ENCODE data around the gene LRP11.

Gene LRP11

DNA sequence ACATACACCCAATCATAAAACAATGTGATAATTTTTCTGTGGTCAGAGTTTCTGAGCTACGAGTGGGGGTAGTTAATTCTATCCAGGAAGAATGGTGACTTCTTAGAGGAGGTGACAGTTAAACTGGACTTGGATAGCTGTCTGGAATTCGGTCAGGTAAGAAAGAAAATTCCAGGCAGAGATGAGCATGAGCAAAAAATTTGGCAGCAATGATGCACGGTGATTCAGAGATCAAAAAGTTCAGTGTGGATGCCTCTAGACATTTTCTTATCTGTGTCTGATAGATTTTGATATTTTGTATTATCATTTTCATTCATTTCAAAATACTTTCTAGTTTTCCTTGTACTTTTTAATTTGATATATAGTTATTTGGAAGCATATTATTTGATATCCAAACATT, 21.7 kb upstream of the LRP11 start:
- Histone ChIP-seq H3K9ac (ENCODE audit: low read length) (no peak overlapping the region), H3K9me3 (ENCODE audit: control insufficient read depth, insufficient read depth, low read depth, low read length) (no peaks in the 10 kb centered on the region), H3K36me3 (ENCODE audit: control insufficient read depth, insufficient read depth, low read length) (no peaks in the 10 kb centered on the region), H3K4me3 (ENCODE audit: low read depth, low read length) (no peak overlapping the region), H3K27ac (ENCODE audit: low read depth, low read length) (no peak overlapping the region), H3K4me1 (ENCODE audit: control insufficient read depth, insufficient read depth, low read length) (no peaks in the 10 kb centered on the region), H3K27me3 (ENCODE audit: control insufficient read depth, insufficient read depth, low read length) (peaks cover 35% of the 10 kb centered on the region; the same call in 1 of the 2 replicates)

DNA sequence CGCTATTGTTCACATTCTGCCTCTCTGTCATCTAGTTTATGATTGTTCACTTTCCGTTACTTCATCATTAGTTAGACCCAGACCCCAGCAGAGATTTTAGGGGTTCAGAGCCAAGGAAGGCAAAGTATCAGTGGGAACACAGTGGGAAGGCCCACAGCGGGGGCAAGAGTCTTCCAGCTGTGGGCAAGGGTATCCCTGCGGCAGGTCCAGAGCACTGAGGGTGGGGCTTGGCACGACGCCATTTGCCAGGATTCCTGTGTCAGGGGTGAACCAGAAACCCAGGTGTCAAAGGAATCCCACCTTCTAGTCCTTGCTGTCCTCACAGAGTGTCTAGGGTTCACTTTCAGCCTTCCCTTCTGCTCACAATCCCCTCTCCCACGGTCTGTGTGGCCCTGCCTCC, 20.5 kb upstream of the LRP11 start:
- Histone ChIP-seq H3K9ac (ENCODE audit: low read length) (no peak overlapping the region), H3K9me3 (ENCODE audit: control insufficient read depth, insufficient read depth, low read depth, low read length) (no peaks in the 10 kb centered on the region), H3K27ac (ENCODE audit: low read depth, low read length) (no peak overlapping the region), H3K4me1 (ENCODE audit: control insufficient read depth, insufficient read depth, low read length) (no peaks in the 10 kb centered on the region), H3K36me3 (ENCODE audit: control insufficient read depth, insufficient read depth, low read length) (no peaks in the 10 kb centered on the region), H3K27me3 (ENCODE audit: control insufficient read depth, insufficient read depth, low read length) (peaks cover 40% of the 10 kb centered on the region), H3K4me3 (ENCODE audit: low read depth, low read length) (no peak overlapping the region)

GRCh38 chr6:149884215-149884614, 20.1 kb upstream of the LRP11 start:
- no peaks in the 10 kb centered on the region for H3K4me1 ChIP-seq (ENCODE audit: control insufficient read depth, insufficient read depth, low read length)
- no peak overlapping the region for H3K9ac ChIP-seq (ENCODE audit: low read length)
- H3K36me3 ChIP-seq (ENCODE audit: control insufficient read depth, insufficient read depth, low read length): no peaks in the 10 kb centered on the region
- peaks cover 41% of the 10 kb centered on the region for H3K27me3 ChIP-seq (ENCODE audit: control insufficient read depth, insufficient read depth, low read length)
- H3K9me3 ChIP-seq (ENCODE audit: control insufficient read depth, insufficient read depth, low read depth, low read length): no peaks in the 10 kb centered on the region
- H3K27ac ChIP-seq (ENCODE audit: low read depth, low read length): no peak overlapping the region
- H3K4me3 ChIP-seq (ENCODE audit: low read depth, low read length): no peak overlapping the region

DNA sequence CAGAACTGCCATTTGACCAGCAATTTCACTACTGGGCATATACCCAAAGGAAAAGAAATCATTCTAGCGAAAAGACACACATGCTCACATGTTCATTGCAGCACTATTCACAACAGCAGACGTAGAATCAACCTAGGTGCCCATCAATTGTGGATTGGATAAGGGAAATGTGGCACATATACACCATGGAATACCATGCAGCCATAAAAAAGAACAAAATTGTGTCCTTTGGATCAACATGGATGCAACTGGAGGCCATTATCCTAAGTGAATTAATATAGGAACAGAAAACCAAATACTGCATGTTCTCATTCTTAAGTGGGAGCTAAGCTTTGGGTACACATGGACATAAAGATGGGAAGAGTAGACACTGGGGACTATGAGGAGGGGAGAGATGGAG, 17.7 kb upstream of the LRP11 start:
- Histone ChIP-seq H3K27me3 (ENCODE audit: control insufficient read depth, insufficient read depth, low read length) (peaks cover 41% of the 10 kb centered on the region), H3K27ac (ENCODE audit: low read depth, low read length) (no peak overlapping the region), H3K4me3 (ENCODE audit: low read depth, low read length) (no peak overlapping the region), H3K4me1 (ENCODE audit: control insufficient read depth, insufficient read depth, low read length) (no peaks in the 10 kb centered on the region), H3K9ac (ENCODE audit: low read length) (no peak overlapping the region), H3K9me3 (ENCODE audit: control insufficient read depth, insufficient read depth, low read depth, low read length) (no peaks in the 10 kb centered on the region), H3K36me3 (ENCODE audit: control insufficient read depth, insufficient read depth, low read length) (no peaks in the 10 kb centered on the region)

DNA sequence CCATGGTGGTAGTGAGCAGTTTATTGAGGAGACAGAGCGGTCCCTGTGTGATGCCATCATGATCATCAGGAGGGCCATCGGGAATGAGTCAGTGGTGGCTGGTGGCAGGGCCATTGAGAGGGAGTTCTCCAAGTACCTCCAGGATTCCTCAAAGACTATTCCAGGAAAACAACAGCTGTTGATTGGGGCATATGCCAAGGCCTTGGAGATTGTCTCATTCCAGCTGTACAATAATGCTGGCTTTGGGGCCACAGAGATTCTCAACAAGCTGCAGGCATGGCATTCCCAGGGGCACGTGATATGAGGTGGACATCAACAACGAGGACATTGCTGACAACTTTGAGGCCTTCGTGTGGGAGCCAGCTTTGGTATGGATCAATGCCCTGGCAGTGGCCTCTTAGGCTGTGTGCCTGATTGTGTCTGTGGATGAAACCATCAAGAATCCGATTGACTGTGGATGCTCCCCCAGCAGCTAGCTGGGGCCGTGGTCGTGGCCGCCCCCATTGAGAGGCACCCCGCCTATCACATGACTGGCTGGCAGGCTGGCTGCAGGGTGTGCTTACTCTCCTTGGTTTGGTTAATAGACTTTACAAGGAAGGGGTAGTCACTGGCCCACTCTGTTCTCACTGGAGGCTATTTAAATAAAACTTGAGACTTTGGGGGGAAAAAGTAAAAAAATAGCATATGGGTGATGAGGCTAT, 17.1 kb upstream of the LRP11 start:
- Histone ChIP-seq H3K27ac (ENCODE audit: low read depth, low read length) (no peak overlapping the region), H3K36me3 (ENCODE audit: control insufficient read depth, insufficient read depth, low read length) (no peaks in the 10 kb centered on the region), H3K27me3 (ENCODE audit: control insufficient read depth, insufficient read depth, low read length) (peaks cover 45% of the 10 kb centered on the region)

GRCh38 chr6:149877659-149878058, 13.5 kb upstream of the LRP11 start:
- no peaks in the 10 kb centered on the region for H3K36me3 ChIP-seq (ENCODE audit: control insufficient read depth, insufficient read depth, low read length)
- H3K27ac ChIP-seq (ENCODE audit: low read depth, low read length): no peak overlapping the region
- peaks cover 26% of the 10 kb centered on the region for H3K27me3 ChIP-seq (ENCODE audit: control insufficient read depth, insufficient read depth, low read length)
- H3K9me3 ChIP-seq (ENCODE audit: control insufficient read depth, insufficient read depth, low read depth, low read length): no peaks in the 10 kb centered on the region
- no peak overlapping the region for H3K4me3 ChIP-seq (ENCODE audit: low read depth, low read length)
- H3K4me1 ChIP-seq (ENCODE audit: control insufficient read depth, insufficient read depth, low read length): no peaks in the 10 kb centered on the region
- H3K9ac ChIP-seq (ENCODE audit: low read length): no peak overlapping the region

More for the DNA sequence above, 17.1 kb upstream of the LRP11 start:
- H3K4me3 ChIP-seq (ENCODE audit: low read depth, low read length): no peak overlapping the region
- H3K9me3 ChIP-seq (ENCODE audit: control insufficient read depth, insufficient read depth, low read depth, low read length): no peaks in the 10 kb centered on the region
- H3K4me1 ChIP-seq (ENCODE audit: control insufficient read depth, insufficient read depth, low read length): no peaks in the 10 kb centered on the region
- no peak overlapping the region for H3K9ac ChIP-seq (ENCODE audit: low read length)

GRCh38 chr6:149876241-149876933, 12.2 kb upstream of the LRP11 start:
- Histone ChIP-seq H3K4me1 (ENCODE audit: control insufficient read depth, insufficient read depth, low read length) (no peaks in the 10 kb centered on the region), H3K36me3 (ENCODE audit: control insufficient read depth, insufficient read depth, low read length) (no peaks in the 10 kb centered on the region), H3K4me3 (ENCODE audit: low read depth, low read length) (no peak overlapping the region), H3K27ac (ENCODE audit: low read depth, low read length) (no peak overlapping the region), H3K27me3 (ENCODE audit: control insufficient read depth, insufficient read depth, low read length) (peaks cover 22% of the 10 kb centered on the region), H3K9me3 (ENCODE audit: control insufficient read depth, insufficient read depth, low read depth, low read length) (no peaks in the 10 kb centered on the region), H3K9ac (ENCODE audit: low read length) (no peak overlapping the region)

GRCh38 chr6:149872233-149872632, 8.1 kb upstream of the LRP11 start:
- peaks cover 12% of the 10 kb centered on the region for H3K4me1 ChIP-seq (ENCODE audit: control insufficient read depth, insufficient read depth, low read length)
- H3K36me3 ChIP-seq (ENCODE audit: control insufficient read depth, insufficient read depth, low read length): no peaks in the 10 kb centered on the region

DNA sequence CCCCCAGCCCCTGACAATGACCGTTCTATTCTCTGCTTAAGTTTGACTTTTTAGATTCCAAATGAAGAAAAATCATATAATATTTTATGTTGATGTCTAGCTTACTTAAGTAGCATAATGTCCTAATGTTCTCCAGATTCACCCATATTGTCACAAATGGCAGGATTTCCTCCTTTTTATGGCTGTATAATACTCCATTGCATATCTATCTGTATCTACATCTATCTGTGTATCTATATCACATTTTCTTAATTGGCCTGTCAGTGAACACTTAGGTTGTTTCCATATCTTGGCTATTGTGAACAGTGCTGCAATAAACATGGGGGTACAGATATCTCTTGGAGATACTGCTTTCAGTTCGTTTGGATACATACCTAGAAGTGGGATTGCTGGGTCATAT, 7.0 kb upstream of the LRP11 start:
- H3K27me3 ChIP-seq (ENCODE audit: control insufficient read depth, insufficient read depth, low read length): no peaks in the 10 kb centered on the region
- peaks cover 12% of the 10 kb centered on the region for H3K4me1 ChIP-seq (ENCODE audit: control insufficient read depth, insufficient read depth, low read length)
- no peaks in the 10 kb centered on the region for H3K36me3 ChIP-seq (ENCODE audit: control insufficient read depth, insufficient read depth, low read length)
- H3K9ac ChIP-seq (ENCODE audit: low read length): no peak overlapping the region
- H3K27ac ChIP-seq (ENCODE audit: low read depth, low read length): no peak overlapping the region
- H3K9me3 ChIP-seq (ENCODE audit: control insufficient read depth, insufficient read depth, low read depth, low read length): no peaks in the 10 kb centered on the region
- H3K4me3 ChIP-seq (ENCODE audit: low read depth, low read length): no peak overlapping the region

More at GRCh38 chr6:149872233-149872632, 8.1 kb upstream of the LRP11 start:
- no peak overlapping the region for H3K27ac ChIP-seq (ENCODE audit: low read depth, low read length)
- no peak overlapping the region for H3K4me3 ChIP-seq (ENCODE audit: low read depth, low read length)
- H3K9ac ChIP-seq (ENCODE audit: low read length): no peak overlapping the region
- H3K9me3 ChIP-seq (ENCODE audit: control insufficient read depth, insufficient read depth, low read depth, low read length): no peaks in the 10 kb centered on the region
- H3K27me3 ChIP-seq (ENCODE audit: control insufficient read depth, insufficient read depth, low read length): 0 out of 2 replicates have a peak, but pooled peaks cover 3% of the 10 kb centered on the region

DNA sequence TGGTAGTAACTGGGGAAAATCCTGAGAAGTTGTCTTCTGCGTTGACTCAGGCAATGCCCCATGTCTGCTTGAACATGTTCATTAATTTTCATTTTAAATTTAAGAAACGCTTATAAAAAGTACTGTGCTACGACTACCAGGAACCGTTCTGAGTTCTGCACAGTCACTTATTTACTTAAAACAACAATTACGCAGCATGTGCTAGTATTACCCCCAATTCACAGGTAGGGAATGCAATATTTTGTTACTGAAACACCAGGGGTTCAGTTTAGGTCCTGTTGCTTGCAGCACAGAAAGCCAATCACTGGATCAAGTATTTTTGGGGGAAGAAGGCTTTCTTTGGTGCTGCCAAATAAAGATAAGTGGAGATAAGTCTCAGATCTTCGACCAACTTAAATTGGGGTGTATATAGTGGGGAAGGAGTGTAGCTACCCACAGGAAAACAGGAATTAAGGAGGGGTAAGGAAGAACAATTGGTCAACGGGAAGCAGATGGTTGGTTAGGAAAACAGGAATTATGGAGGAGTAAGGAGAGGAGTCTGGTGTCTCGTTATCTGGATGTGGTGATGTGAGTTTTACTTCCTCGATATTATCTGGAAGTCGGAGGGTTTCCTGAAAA, 5.2 kb upstream of the LRP11 start:
- peaks cover 12% of the 10 kb centered on the region for H3K4me1 ChIP-seq (ENCODE audit: control insufficient read depth, insufficient read depth, low read length)
- no peaks in the 10 kb centered on the region for H3K9me3 ChIP-seq (ENCODE audit: control insufficient read depth, insufficient read depth, low read depth, low read length)
- no peak overlapping the region for H3K27ac ChIP-seq (ENCODE audit: low read depth, low read length)
- H3K4me3 ChIP-seq (ENCODE audit: low read depth, low read length): no peak overlapping the region
- H3K27me3 ChIP-seq (ENCODE audit: control insufficient read depth, insufficient read depth, low read length): no peaks in the 10 kb centered on the region
- H3K9ac ChIP-seq (ENCODE audit: low read length): no peak overlapping the region
- H3K36me3 ChIP-seq (ENCODE audit: control insufficient read depth, insufficient read depth, low read length): no peaks in the 10 kb centered on the region
